HG03521 (cell line): Measurements from ENCODE around the gene POU3F3.

Experiments used
- ATAC-seq: cut with Tn5 transposase; IDR thresholded peaks from one replicate; pipeline ENCODE4 v1.9.1; 2021; ENCODE audit warnings: mild to moderate bottlenecking, moderate library complexity; ENCODE audit not compliant: unreplicated experiment

POU3F3 gene

GRCh38 chr2:104859766-104860450, 6.0 kb downstream of the POU3F3 start:
- no peak for ATAC-seq

- no peak for ATAC-seq
Observed at GRCh38 chr2:104860451-104860790, 6.5 kb downstream of the POU3F3 start.

- ATAC-seq, result no peak
Observed at GRCh38 chr2:104861351-104862057, 7.6 kb downstream of the POU3F3 start.

GRCh38 chr2:104862058-104862941, 8.4 kb downstream of the POU3F3 start:
- ATAC-seq, result no peak

- ATAC-seq, result no peak
Observed at GRCh38 chr2:104863146-104863467, 9.2 kb downstream of the POU3F3 start.

- no peak for ATAC-seq
Observed at GRCh38 chr2:104863468-104864279, 9.8 kb downstream of the POU3F3 start.

- ATAC-seq, result no peak
Observed at GRCh38 chr2:104864280-104865095, 10.6 kb downstream of the POU3F3 start.

- ATAC-seq, result no peak
Observed at GRCh38 chr2:104865096-104865470, 11.2 kb downstream of the POU3F3 start.

GRCh38 chr2:104866122-104866864, 12.4 kb downstream of the POU3F3 start:
- ATAC-seq, result no peak

GRCh38 chr2:104866883-104867812, 13.2 kb downstream of the POU3F3 start:
- no peak for ATAC-seq

- no peak for ATAC-seq
Observed at GRCh38 chr2:104867813-104868504, 14.0 kb downstream of the POU3F3 start.

GRCh38 chr2:104868505-104868866, 14.6 kb downstream of the POU3F3 start:
- ATAC-seq, result no peak

GRCh38 chr2:104870100-104870975, 16.4 kb downstream of the POU3F3 start:
- no peak for ATAC-seq

- no peak for ATAC-seq
Observed at GRCh38 chr2:104871649-104871971, 17.7 kb downstream of the POU3F3 start.

- ATAC-seq, result no peak
Observed at GRCh38 chr2:104871972-104872865, 18.3 kb downstream of the POU3F3 start.
